GM03348 (cell line): ENCODE data around the gene CERKL.

ENCODE experiments used
- DNase-seq: peaks from one replicate; pipeline ENCODE4 v3.0.0; 2012; ENCODE audit warnings: low spot score

The CERKL gene

DNA sequence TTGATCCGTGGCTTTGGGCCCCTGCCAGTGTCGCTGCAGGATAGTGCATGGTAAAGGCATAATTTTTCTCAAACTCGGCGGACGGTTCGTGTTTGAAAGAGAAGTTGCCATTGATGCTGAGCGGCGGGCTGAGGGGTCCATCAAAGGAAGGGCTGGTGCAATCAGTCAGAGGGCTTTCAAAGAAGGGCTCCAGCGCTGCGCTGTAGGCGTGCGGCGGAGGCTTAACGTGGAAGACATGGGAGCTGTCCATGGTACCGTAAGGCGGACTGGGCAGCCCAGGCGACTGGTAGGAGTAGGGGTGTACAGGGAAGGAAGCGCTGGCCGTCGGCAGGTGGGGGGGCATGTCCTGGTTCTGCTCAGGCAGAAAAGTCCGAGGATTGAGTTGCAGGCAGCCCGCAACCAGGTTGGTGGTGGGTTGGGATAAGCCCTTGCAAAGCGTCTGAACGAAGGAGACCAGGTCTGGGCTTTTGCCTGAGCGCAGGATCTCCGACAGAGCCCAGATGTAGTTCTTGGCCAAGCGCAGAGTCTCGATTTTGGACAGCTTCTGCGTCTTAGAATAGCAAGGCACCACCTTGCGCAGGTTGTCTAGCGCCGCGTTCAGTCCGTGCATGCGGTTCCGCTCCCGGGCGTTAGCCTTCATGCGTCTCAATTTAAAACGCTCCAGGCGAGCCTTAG is 21.1 kb upstream of the CERKL start:
- DNase-seq, result peak; percentile 72

DNA sequence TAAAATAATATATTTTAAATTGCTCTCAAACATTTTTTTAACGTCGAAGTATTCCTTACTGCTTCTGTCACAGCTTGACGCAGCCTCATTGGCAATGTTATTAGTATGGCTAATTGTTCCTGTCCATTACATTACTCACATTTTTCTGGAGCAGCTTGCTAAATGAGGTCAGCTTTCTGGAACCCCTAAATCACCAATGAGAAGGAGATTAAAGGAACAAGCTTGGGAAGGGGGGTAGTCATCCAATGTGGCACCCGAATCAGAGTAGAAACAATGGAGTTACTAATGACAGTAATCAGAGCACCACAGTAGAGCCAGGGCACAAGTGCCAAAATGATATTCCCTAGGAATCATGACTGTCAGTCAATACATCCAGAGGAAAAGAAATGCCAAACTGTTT is 18.3 kb upstream of the CERKL start:
- DNase-seq, result no peak

GRCh38 chr2:181674461-181674860 is 17.6 kb upstream of the CERKL start:
- DNase-seq, result no peak

GRCh38 chr2:181673173-181673572 is 16.3 kb upstream of the CERKL start:
- DNase-seq, result no peak

DNA sequence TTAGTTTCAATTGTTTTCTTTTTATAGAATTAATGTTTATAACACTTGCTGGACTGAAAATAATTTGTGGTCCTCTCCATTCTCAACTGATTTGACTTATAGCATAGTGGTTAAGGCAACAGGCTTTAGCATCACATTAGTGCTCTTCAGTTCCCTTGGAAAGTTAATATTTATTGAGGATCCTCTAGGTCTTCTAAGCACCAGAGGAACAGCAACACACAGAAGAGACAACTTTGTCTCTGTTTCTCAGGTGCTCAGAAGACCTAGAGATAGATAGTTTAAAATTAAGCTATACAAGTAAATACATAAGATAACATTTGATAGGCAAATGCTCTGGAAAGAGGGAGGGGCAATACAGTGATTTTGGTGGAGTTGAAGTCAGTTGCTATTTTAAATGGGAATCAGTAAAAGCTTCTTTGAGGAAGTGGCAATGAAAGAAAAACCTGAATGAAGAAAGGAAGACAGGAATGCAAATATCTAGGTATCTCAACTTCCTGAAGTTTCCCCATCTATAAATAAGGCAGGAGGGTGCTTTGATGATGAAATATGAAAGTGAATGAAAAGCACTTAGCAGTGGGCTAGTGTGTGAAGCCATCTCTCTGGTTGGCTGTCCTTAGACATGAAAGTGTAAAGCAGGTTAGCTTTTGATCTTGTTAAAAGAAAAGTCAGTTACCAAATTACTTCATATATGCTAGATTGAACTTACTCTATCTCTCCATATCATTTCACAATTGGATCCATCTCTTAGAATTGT is 15.5 kb upstream of the CERKL start:
- DNase-seq, result no peak

- no peak for DNase-seq
Observed at GRCh38 chr2:181670632-181671031, 13.7 kb upstream of the CERKL start.

GRCh38 chr2:181667234-181667633 is 10.3 kb upstream of the CERKL start:
- DNase-seq, result no peak

- DNase-seq, result no peak
Observed at GRCh38 chr2:181662287-181662686, 5.4 kb upstream of the CERKL start.

GRCh38 chr2:181660181-181660580 is 3.3 kb upstream of the CERKL start:
- DNase-seq, result no peak

- DNase-seq, result no peak
Observed at GRCh38 chr2:181658444-181658843, 1.5 kb upstream of the CERKL start.

- no peak for DNase-seq
Observed at GRCh38 chr2:181657379-181657778, 474 bp upstream of the CERKL start.

- DNase-seq, result no peak
Observed at GRCh38 chr2:181655519-181655918, 1.4 kb downstream of the CERKL start.

DNA sequence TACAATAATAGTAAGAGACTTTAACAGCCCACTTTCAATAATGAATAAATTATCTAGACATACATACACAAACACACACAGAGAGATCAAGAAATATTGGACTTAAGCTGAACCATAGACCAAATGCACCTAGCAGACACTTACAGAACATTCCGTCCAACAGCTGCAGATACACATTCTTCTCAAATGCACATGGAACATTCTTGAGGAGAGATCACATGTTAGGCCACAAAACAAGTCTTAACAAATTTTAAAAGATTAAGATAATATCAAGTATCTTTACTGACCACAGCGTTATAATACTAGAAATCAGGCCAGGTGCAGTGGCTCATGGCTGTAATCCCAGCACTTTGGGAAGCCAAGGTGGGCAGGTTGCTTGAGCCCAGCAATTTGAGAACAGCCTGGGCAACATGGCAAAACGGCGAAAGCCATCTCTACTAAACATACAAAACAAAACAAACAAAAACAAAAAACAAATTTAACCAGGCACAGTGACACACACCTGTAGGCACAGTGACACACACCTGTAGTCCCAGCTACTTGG is 7.4 kb downstream of the CERKL start:
- DNase-seq, result no peak

- DNase-seq, result no peak
Observed at GRCh38 chr2:181648478-181649155, 8.3 kb downstream of the CERKL start.

GRCh38 chr2:181646415-181646987 is 10.4 kb downstream of the CERKL start:
- DNase-seq, result no peak

GRCh38 chr2:181643151-181643550 is 13.8 kb downstream of the CERKL start:
- no peak for DNase-seq

GRCh38 chr2:181642086-181642485 is 14.8 kb downstream of the CERKL start:
- no peak for DNase-seq

GRCh38 chr2:181639686-181640085 is 17.2 kb downstream of the CERKL start:
- no peak for DNase-seq

DNA sequence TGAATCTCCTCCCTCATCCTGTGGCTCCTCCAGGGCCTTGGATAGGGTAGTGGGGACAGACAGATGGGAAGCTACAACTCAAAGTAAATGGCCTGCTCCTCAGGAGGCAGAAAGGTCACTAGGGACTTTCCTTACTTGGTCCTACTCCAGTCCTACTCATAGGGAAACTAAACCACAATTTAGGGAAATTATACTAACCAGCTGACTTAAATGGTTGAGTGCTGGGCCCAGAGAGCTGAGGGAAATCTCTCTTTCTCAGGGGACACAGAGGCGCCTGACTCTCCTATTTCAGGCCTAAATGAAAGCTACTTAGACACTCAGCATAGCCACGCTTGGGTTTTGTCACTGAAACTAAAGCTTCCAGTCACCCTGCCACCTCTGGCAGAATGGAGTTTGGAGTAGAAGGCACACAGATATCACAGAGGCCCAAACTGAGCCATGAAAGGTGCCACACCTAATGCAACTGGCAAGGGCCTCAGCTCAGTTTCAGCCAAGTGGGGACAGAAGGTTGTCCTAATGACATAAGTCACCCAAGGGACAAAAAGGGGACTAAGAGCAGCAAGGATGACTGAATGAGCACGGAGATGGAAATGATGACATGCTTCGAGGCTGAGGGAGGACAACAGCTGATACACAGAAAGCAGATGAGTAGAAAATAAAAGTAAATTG is 24.0 kb downstream of the CERKL start:
- no peak for DNase-seq

DNA sequence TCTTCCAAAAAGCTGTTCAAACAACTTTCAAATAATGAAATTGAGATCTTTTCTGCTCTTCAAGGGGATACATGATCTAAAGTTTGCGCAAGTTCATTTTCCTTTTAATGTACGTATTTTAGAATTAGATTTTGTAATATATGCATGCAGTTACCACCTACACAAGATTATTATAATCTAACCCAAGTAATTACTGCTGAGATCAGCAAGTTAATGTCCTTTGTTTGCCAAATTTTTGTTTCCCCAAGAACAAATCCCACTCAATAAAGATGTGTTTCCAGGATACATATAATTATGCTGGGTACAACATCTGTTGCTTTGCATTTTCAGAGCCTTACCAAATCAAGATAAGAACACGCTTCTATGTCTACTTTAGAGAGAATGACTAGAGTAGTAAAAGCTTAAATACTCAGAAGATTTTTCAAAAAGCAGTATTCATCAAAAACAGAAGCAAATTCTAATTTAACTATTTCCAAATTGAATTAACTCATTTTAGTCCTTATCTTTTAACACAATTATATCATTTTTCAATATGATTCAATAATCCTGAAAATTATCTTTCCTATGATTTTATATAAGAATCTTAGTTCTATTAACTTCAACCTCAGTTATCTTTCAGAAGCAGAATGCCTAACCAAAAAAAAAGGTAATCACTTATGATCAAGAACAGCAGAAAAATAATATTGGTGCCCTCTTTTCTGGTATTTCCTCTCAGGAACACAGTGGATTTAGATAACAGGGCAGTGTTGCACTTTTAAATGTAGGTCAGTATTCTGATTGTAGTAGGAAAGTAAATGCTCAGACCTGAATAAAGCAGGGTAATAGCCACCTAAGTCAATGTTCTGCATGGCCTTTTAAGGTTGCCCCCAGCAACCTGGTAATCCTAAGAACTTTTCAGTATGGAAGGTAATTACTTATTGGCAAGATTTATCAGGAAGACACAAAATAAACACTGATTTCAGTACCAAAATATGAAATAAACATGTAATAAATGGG is 28.0 kb downstream of the CERKL start:
- no peak for DNase-seq

GRCh38 chr2:181627545-181627944 is 29.4 kb downstream of the CERKL start:
- DNase-seq, result peak; percentile 5
